Kidney tubule cell (primary cell): Measurements from ENCODE around the gene PACSIN1.
"Not testable (repeated sequence)": the region's sequence is repeated elsewhere in the genome, so short reads cannot be mapped to it uniquely, and the experiment has no call there.

Experiments used
- DNase-seq: peaks from one replicate; pipeline ENCODE4 v3.0.0-alpha.2; 2018; ENCODE audit warnings: low spot score

The PACSIN1 gene

GRCh38 chr6:34457742-34458735 lies 7.8 kb upstream of the PACSIN1 start:
- DNase-seq, result no peak

GRCh38 chr6:34459899-34460593 lies 5.8 kb upstream of the PACSIN1 start:
- peak; percentile 54 for DNase-seq

- peak; percentile 16 for DNase-seq
These were observed 4.9 kb upstream of the PACSIN1 start for GRCh38 chr6:34460796-34461507.

- no peak for DNase-seq
These were observed 3.9 kb upstream of the PACSIN1 start for GRCh38 chr6:34462010-34462409.

- DNase-seq, result peak; percentile 37
These were observed 3.3 kb upstream of the PACSIN1 start for GRCh38 chr6:34462551-34462971.

GRCh38 chr6:34463299-34463698 lies 2.6 kb upstream of the PACSIN1 start:
- DNase-seq, result no peak

GRCh38 chr6:34463849-34464248 lies 2.0 kb upstream of the PACSIN1 start:
- no peak for DNase-seq

- no peak for DNase-seq
These were observed 638 bp downstream of the PACSIN1 start for GRCh38 chr6:34466242-34467185.

GRCh38 chr6:34468378-34468892 lies 2.6 kb downstream of the PACSIN1 start:
- DNase-seq, result no peak

GRCh38 chr6:34469499-34469898 lies 3.6 kb downstream of the PACSIN1 start:
- DNase-seq, result no peak

GRCh38 chr6:34472425-34472824 lies 6.5 kb downstream of the PACSIN1 start:
- DNase-seq, result no peak

- no peak for DNase-seq
These were observed 8.1 kb downstream of the PACSIN1 start for GRCh38 chr6:34473967-34474366.

GRCh38 chr6:34474754-34475153 lies 8.9 kb downstream of the PACSIN1 start:
- no peak for DNase-seq

GRCh38 chr6:34475238-34475682 lies 9.4 kb downstream of the PACSIN1 start:
- DNase-seq, result no peak

- DNase-seq, result no peak
These were observed 10.0 kb downstream of the PACSIN1 start for GRCh38 chr6:34475767-34476328.

GRCh38 chr6:34476447-34476846 lies 10.6 kb downstream of the PACSIN1 start:
- no peak for DNase-seq

- DNase-seq, result no peak
These were observed 11.0 kb downstream of the PACSIN1 start for GRCh38 chr6:34476921-34477320.

- DNase-seq, result no peak
These were observed 12.9 kb downstream of the PACSIN1 start for GRCh38 chr6:34478796-34479195.

GRCh38 chr6:34483781-34484180 lies 17.9 kb downstream of the PACSIN1 start:
- not testable (repeated sequence) for DNase-seq

GRCh38 chr6:34484391-34484790 lies 18.5 kb downstream of the PACSIN1 start:
- DNase-seq, result no peak

- peak; percentile 82 for DNase-seq
These were observed 19.0 kb downstream of the PACSIN1 start for GRCh38 chr6:34484899-34485298.
